GM18499 (cell line): Measurements from ENCODE around the gene MAPK1.
A peak's percentile ranks its signal among the peaks of the same experiment; 100 is the strongest.
"Not testable (repeated sequence)": the region's sequence is repeated elsewhere in the genome, so short reads cannot be mapped to it uniquely, and the experiment has no call there.

ENCODE experiments used
- ATAC-seq: cut with Tn5 transposase; IDR thresholded peaks from one replicate; pipeline ENCODE4 v1.9.1; 2021; ENCODE audit warnings: moderate number of reproducible peaks; ENCODE audit not compliant: insufficient read depth, unreplicated experiment

The MAPK1 gene

GRCh38 chr22:21796231-21796630 is 71.2 kb downstream of the MAPK1 start:
- no peak for ATAC-seq

DNA sequence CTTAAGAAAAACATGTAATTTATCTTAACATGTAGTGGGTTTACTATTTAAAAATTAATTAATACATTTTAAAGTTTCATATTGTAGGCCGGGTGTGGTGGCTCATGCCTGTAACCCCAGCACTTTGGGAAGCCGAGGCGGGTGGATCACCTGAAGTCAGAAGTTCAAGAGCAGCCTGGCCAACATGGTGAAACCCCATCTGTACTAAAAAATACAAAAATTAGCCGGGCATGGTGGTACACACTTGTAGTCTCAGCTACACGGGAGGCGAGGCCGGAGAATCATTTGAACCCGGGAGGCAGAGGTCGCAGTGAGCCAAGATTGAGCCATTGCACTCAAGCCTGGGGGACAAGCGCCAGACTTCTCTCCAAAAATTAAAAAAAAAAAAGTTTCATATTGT is 73.7 kb downstream of the MAPK1 start:
- ATAC-seq, result not testable (repeated sequence)

- ATAC-seq, result no peak
These were observed 75.5 kb downstream of the MAPK1 start for GRCh38 chr22:21791635-21792625.

DNA sequence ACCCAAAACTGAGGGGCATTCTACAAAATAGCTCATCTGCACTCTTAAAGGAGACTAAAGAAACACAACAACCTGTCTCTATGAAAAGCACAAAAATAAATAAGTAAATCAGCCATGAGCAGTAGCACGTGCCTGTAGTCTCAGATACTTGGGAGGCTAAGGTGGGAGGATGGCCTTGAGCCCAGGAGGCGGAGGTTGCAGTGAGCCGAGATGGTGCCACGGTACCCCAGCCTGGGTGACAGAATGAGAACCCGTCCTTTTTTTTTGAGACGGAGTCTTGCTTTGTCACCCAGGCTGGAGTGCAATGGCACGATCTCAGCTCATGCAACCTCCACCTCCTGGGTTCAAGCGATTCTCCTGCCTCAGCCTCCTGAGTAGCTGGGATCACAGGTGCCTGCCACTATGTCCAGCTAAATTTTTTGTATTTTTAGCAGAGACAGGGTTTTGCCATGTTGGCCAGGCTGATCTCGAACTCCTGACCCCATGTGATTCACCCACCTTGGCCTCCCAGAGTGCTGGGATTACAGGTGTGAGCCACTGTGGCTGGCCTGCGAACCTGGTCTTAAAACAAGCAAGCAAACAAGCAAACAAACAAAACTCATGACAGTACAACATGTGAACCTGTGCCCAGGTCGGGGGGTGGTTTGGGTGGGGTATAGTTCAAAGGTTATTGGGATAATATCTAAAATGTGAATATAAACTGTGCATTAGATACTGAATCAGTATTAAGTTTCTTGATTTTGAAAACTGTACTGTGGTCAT is 76.4 kb downstream of the MAPK1 start:
- ATAC-seq, result not testable (repeated sequence)

DNA sequence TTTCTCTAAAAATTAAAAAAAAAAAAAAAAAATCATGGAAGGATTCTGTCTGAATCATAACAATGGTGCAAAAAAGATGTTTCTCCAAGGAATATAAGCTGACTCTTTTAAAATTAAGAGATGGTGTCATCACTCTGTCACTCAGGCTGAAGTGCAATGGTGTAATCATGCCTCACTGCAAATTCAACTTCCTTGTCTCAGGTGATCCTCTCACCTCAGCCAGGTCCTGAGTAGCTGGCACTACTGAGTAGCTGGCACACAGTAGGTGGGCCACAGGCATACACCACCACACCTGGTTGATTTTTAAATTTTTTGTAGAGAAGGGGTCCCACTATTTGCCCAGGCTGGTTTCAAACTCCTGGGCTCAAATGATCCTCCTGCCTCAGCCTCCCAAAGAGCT is 77.1 kb downstream of the MAPK1 start:
- ATAC-seq, result no peak

DNA sequence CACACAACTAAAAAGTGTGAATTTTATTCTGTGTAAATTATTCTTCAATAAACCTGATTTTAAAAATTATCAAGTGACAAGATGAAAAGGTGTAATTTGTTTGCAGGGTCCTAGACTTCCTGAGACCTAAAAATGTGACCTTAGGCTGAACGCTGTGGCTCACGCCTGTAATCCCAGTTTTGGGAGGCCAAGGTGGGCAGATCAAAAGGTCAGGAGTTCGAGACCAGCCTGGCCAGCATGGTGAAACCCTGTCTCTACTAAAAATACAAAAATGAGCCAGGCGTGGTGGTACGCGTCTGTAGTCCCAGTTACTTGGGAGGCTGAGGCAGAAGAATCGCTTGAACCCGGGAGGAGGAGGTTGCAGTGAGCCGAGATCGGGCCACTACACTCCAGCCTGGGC is 79.9 kb downstream of the MAPK1 start:
- ATAC-seq, result not testable (repeated sequence)

- ATAC-seq, result no peak
These were observed 87.2 kb downstream of the MAPK1 start for GRCh38 chr22:21780259-21780658.

DNA sequence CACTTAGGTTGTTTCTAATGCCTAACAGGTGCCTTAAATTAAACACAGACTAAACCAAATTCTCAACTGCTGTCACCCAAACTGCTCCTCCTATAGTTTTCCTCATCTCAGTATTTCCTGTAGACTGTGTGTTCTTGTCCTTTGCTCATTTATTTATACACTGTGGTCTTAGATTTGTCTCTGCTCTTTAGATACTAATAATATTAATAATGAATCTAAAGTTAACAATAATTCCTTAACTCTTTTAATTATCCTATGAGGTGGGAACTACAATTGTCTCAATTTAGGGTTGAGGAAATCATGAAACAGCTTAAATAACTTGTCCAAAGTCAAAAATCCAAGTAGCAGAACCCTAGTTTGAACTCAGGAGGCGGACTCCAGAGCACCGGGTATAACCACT is 88.0 kb downstream of the MAPK1 start:
- ATAC-seq, result no peak

GRCh38 chr22:21778705-21779363 is 88.6 kb downstream of the MAPK1 start:
- no peak for ATAC-seq

DNA sequence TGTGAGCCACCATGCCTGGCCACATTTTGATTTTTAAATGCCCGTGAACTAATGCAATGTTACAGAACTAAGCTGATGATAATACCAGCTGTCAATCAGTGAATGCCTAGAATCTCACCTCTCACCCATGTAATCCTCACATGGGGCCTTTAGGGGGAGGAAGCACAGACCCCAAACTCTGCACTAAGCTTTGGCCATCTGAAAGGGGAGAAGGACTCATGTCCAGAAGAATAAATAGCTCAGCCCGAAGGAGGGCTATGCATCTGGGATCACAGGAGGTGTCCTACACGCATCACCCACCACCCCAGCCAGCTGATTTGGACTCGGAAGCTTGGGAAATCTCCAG is 95.8 kb downstream of the MAPK1 start:
- no peak for ATAC-seq

- ATAC-seq, result no peak
These were observed 99.0 kb downstream of the MAPK1 start for GRCh38 chr22:21768435-21768834.

GRCh38 chr22:21766691-21767462 is 100.6 kb downstream of the MAPK1 start:
- ATAC-seq, result peak; percentile 48

GRCh38 chr22:21765909-21766529 is 101.4 kb downstream of the MAPK1 start:
- no peak for ATAC-seq

DNA sequence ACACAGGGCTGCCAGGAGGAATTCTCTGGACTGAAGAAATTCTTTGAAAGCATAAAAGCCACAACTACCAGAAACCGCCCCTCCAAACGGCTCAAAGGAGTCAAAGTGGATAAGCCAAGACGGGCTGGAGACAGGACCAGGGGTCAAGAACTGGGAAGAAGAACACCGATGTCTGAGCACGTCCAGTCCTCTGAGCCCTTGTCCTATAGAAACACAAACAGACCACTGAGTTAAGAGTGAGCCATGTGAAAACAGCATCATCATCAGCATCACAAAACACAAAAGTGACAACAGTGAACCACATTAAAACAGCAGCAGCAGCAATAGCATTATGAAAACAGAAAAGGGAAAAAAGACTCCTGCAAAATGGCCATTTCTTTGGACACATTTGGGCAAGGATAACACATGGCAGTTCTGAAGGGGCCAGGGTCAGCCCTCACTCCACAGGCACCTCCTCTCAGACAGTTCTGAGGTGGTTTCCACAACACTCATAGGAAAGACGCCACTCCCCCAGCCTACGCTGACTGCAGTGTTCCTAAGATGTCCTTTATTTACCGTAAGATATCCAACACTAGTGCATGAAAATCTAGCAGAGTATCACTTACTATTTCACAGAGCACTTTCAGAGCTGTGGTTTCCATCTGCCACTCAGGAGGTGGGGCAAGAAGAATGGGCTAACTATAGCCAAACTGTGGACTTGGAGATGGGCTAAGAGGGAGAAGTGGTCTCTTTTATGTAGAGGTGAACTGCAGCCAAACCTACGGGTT is 103.2 kb downstream of the MAPK1 start:
- no peak for ATAC-seq

- no peak for ATAC-seq
These were observed 104.5 kb downstream of the MAPK1 start for GRCh38 chr22:21762712-21763581.

- no peak for ATAC-seq
These were observed 105.3 kb downstream of the MAPK1 start for GRCh38 chr22:21761994-21762680.

- no peak for ATAC-seq
These were observed 106.4 kb downstream of the MAPK1 start for GRCh38 chr22:21761086-21761485.
